ENCODE measurements around the gene SEMA6D.

Gene SEMA6D

DNA sequence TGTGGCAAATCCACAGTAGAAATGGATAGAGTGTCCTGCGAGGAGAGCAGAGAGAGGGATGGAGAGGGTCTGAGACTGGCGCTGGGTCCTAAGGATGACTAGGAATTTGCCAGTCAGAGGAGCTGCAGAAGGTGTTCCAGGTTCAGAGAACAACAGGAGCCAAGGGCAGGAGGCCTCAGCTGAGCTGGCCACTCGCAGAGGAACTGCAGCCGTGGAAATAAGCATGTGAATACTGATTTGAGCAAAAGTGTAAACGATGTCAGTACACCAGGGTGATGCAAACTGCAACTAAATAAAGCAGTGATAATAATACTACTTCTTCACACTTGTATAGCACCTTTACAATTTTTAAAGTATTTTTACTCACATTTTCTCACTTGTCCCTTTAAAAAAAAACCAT lies 24.6 kb downstream of the SEMA6D start:
- intact Hi-C loops (cut with DNase I), result no loop called here
- DNase-seq, result peak in 1 of 10 donors; percentile 49

DNA sequence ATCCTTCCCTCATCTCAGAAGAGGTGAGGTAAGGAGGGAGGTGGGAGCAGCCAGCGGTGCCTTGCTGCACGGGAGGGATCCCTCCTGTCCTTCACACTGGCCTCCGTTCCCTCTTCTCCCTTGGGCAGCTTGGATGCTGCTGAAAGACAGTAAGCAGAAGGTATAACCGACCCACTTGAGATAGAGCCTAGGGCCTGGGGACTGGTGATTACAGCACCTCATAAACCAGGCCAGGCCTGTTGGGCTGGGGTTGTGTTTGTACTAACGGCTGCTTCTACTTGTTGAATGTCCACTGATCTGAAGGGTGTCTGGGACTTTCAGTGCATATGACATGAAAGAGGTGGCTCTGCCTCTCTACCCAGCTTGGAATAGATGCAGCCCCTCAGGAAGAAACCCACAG lies 25.0 kb downstream of the SEMA6D start:
- DNase-seq, result peak in 1 of 10 donors; percentile 42
- intact Hi-C loops (cut with DNase I), result no loop called here

DNA sequence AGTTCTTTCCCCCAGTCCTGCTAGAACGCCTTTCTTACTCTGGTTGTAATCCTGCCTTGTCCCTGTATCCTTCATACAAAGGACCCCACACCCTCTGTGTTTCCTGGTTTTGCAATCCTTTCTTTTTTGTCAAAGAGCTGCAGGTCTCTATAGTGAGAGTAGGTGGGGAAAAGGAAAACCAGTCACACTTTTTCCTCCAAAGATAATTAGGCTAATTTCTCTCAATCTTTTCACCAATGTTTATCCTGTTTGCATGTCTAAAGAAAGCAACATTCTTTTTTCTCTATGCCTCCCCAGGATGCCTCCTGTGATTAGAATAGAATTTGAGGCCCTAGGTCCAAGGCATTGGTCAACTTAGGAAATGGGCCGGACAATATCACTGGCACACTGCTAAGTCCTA lies 25.4 kb downstream of the SEMA6D start:
- DNase-seq, result no peak
- intact Hi-C loops (cut with DNase I), result no loop called here

DNA sequence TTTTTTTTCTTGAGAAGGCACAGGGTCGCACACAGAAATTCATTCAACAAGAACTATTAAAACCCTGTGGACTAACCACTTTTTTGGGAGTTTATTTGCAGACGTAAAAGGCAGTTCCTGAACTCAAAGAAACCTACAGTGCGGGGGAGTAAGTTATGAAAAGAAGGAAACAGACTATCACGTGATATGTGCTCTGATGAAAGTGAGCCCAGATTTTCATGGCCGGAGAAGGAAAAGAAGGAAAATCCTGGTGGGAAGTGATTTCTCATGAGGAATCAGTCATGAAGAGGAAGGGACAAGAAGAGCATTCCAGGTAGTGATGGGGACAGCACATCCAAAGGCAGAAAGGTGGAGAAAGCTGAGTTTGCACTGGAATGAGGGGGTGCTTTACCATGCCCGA lies 26.1 kb downstream of the SEMA6D start:
- no peak for DNase-seq

DNA sequence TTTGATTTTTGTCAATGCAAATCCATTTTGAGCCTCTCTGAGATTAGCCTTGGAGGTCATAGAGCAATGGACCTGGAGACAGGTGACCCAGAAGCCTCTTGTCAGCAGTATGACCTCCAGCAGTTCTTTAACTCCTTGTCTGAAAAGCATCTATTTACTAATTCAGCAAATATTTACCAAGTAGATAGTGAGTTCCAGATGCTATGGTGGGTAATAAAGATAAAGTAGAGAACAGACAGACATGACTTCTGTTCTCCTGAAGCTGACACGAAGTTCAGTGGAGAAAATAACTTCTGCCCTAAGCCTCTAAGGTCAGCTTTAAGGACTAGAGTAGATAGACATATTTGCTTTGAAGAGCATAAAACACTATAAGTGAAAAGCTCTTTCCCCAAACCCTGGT lies 26.6 kb downstream of the SEMA6D start:
- intact Hi-C loops (cut with DNase I), result no loop called here
- no peak for DNase-seq

More for the DNA sequence above, 26.1 kb downstream of the SEMA6D start:
- intact Hi-C loops (cut with DNase I), result no loop called here

DNA sequence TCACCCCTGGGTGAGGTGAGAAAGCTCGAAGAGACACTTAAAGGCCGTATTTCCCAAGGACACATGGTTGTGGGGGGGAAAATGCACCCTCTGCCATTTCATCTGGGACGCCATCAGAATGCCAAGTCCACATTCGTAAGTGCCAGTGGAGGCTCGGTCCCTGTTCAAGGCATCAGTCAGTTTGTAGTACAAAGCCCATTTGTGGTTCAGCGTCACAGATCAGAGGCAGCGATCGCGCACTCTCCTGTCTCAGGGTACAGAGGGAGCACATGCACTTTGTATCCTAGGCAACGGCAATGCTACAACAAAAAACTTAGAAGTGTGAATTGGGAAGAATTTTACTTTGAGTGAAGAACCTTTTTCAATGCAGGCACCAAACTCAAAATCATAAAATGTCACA lies 27.2 kb downstream of the SEMA6D start:
- intact Hi-C loops (cut with DNase I), result no loop called here
- DNase-seq, result peak in 3 of 10 donors; percentile 41 to 84 (median 78)

DNA sequence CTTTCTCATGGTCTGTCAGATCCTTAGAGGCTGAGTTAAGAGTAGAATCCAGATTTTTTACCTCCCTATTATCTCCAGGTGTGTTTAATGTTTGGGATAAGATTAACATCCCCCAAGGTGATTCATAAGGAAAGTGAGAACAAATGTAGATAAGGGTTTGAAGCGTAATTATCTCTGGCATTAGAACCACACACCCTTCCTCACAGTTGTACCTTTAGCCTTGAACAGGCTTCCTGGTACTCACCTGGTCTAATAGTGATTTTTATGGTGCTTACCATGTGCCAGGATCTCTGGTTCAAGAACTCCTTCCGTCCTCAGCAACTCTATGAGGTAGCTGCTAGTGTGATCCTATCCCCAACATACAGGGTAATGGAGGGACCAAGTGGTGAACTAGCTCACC lies 27.7 kb downstream of the SEMA6D start:
- no peak for DNase-seq
- intact Hi-C loops (cut with DNase I), result no loop called here

DNA sequence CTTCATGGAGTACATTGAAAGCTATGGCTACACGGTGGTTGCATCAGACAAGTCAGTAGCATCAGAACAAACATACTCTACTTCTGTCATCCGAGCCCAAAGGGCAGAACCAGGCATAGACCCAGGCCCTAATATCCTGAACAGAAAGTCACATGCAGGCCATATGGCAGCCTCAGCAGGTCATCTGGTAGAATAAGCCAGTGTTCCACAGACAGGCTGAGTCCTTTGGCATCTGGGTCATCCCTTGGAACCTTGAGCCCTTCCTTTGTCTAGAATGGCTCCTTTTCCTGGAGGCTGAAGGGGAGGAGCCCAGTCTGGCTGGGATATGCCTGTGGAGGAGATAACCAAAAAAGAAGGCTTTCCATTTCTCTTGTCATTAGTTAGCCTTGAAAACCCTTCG lies 29.2 kb downstream of the SEMA6D start:
- intact Hi-C loops (cut with DNase I), result no loop called here
- DNase-seq, result no peak

DNA sequence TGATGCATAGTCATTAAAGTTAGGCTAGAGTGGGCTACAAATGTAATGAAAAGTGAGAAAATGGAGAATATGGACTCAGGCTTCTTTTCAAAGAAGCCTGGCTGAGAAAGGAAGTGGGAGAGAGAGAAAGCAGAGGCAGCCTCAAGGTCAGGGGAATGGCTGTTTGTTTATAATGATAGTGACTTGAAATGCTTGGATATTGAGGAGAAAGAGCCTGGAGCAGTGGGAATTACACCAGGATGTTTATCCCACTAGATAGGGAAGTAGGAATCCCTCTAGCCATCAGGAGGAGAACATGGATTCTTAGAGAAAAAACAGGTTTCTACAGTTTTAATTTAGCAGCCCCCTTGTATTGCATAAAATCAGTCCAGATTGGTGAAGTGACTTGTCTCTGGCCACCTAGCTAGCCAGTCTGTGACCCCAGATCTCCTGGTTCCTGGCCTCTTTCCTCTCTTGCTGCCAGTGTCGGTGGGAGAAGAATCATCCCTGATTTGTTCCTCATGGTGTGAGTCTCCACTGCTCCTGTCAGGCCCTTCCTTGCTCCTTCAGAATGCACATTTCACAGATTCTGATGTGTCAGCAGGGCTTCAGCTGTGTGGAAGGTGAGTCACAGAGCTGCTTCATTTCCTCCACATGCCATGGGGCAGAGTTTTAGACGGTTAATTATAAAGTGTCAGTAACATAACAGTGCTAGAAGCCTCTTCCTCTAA lies 32.9 kb downstream of the SEMA6D start:
- DNase-seq, result no peak
- intact Hi-C loops (cut with DNase I), result no loop called here

DNA sequence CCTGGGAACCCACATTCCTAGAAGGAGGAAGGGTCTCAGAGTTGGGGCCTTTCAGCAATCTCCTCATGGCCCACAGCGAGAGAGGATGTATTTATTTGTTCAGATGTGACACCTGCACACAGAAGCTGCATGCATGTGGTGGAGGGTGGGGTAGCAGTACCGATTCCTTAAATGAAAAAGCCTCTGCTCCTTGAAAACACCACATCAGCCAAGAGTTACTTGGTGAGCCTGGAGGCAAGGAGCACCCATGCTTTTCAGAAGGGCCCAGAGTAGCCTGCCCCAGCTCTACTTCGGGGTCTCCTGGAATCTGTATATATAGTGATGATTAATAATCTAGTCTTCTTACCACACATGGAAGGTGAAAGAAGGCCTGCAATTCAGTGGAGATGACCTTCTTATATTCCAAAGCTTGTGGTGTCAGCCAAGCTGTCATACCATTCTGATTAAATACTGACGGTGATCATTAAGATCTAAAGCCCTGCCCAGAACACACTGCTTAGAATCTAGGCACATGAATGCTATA lies 33.5 kb downstream of the SEMA6D start:
- intact Hi-C loops (cut with DNase I), result no loop called here
- DNase-seq, result no peak

DNA sequence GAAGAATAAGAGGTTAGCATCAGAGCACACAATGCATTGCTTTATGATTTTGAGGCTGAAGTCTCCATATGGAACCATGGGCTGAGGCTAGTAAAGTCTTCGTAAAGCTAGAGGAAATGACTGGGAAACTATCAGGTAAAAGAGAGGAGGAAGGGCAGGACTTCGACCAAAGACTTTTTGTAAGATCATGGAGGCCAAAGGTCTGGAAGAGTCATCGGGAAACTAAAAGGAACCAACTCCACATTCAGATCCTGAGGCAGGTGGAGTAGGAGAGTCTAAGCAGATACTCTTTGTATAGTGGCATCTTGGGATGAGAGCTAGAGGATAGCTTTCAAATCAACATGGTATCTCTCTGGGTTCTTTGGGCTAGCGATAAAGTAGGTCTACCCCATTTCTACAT lies 36.3 kb downstream of the SEMA6D start:
- intact Hi-C loops (cut with DNase I), result no loop called here
- DNase-seq, result no peak

DNA sequence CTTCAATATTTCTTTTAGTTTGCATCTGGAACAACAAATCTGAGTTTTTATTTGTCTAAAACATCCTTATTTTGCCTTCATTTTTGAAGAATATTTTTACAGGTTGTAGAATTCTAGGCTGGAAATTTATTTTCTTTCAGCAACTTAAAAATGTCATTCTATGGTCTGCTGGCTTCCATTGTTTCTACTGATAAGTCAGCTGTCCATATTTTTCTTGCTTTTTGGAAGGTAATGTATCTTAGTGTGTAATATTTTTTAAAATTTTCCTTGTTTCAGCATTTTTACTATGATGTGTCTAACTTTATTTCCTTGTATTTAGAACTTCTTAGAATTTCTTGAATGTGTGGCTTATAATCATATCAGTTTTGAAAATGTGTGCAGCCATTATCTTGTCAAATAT lies 37.0 kb downstream of the SEMA6D start:
- no peak for DNase-seq
- intact Hi-C loops (cut with DNase I), result no loop called here

DNA sequence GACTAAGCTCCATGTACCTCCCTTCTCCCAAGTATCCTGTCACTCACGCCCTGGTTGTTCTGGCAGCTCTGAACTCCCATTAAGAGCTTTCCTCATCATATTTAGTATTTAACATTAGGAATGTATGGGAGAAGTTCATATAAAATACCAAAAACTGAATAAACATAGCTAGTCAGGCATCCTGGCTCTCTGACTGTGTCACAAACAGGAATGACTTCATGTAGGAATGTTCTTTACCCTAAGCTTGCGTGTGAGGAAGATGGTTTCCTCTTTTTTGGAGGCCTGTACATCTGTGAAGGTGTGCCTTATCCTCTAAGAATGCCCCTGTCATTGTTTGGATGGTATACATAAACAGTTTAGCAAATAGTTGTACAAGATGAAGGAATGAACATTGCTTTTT lies 38.6 kb downstream of the SEMA6D start:
- intact Hi-C loops (cut with DNase I), result no loop called here
- DNase-seq, result no peak

DNA sequence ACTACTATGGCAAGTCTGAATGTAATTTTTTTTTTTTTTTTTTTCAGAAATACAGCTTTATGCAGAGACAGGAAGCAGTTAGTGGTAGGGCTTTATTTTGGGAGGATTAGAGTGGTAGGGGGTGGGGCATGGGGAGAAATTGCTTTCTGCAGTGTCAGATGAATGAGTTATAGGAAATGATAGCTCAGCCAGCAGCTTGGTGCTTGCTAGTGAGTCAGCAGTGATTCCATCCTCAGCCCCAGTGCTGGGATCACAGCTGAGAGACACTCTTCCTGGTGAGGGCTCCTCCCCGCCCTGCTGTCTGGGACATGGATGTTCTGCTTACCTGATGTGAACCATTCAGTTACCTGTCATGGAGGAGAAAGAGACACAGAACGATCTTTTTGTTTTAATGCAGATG lies 39.6 kb downstream of the SEMA6D start:
- DNase-seq, result peak in 4 of 10 donors; percentile 12 to 85 (median 76)
- intact Hi-C loops (cut with DNase I), result no loop called here

DNA sequence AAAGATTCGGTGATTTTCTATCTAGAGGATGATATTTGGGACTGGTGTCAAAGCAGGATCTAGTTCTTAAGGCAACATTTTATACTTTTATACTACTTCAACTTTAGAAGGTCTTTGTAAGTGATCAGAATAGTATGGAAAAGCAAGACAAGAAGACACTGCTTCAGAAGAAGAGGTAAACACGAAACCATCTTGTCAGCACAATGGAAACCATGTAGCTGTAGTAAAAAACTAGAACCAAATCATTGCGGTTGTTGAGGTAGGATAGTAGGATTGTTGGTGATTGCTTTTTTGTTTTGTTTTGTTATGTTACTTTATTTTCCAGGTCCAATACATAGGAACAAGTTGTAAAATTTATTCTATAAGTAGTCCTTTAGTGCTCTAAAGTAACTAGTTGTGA lies 40.0 kb downstream of the SEMA6D start:
- intact Hi-C loops (cut with DNase I), result no loop called here
- no peak for DNase-seq

DNA sequence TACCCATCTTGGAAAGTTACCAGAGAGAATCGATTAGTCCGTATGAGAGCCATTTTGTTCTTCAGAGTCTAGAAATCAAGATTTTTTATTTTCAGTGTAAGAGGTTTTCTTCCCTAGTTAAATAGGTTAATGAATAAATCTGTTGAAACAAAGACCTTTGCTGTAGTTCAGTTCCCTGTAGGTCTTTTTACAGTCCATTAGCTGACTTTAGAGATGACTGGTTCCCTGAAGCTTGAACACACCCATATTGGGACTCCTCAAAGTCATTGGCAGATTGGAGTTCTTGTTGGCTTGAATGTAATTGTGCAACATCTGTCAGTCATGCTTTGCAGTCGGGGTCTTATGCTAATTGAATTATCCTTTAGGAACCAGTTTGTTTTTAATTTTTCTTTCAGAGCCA lies 45.3 kb downstream of the SEMA6D start:
- no peak for DNase-seq
- intact Hi-C loops (cut with DNase I), result no loop called here

DNA sequence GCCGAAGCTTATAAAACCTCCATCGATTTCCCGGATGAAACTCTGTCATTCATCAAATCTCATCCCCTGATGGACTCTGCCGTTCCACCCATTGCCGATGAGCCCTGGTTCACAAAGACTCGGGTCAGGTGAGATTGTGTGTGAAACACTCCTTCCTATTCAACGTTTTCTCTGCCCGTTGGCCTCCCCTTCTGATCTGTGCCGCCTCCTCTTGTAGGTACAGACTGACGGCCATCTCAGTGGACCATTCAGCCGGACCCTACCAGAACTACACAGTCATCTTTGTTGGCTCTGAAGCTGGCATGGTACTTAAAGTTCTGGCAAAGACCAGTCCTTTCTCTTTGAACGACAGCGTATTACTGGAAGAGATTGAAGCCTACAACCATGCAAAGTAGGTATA lies 47.4 kb downstream of the SEMA6D start:
- intact Hi-C loops (cut with DNase I), result no loop called here
- DNase-seq, result peak in 1 of 10 donors; percentile 63

DNA sequence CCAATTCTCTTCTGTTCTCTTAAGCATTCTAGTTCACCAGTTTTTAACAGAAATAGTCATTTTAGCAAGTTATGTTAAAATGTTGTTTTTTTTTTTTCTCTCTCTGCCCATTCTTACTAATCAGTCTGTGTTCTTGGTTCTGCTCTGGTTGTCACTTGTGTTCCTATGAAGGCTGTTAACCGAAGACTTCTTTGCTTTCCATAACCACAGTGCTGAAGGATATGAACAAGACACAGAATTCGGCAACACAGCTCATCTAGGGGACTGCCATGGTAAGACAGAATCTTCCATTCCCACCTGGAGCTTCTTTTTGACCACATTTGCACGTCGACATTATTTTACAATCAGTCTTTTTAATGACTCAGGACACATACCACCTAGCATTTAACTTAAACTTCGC lies 49.1 kb downstream of the SEMA6D start:
- DNase-seq, result no peak

DNA sequence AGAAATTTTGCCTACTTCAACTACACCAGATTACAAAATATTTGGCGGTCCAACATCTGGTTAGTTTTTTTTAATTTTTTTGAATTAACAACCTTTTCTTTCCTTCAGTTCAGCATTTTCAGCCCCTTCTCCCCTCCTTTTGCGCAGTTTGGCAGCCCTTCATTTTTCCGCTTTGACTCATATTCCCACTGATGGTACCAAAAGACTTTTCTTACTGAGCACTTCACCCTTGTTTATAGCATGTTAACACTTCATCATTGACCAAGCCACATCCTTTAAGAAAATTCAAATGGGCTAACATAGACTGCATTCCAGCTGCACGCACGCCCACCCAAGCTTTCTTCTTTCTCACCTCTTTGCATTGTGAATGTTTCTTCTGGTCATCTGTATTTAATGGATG lies 49.7 kb downstream of the SEMA6D start:
- intact Hi-C loops (cut with DNase I), result no loop called here
- no peak for DNase-seq

More for the DNA sequence above, 49.1 kb downstream of the SEMA6D start:
- intact Hi-C loops (cut with DNase I), result no loop called here

DNA sequence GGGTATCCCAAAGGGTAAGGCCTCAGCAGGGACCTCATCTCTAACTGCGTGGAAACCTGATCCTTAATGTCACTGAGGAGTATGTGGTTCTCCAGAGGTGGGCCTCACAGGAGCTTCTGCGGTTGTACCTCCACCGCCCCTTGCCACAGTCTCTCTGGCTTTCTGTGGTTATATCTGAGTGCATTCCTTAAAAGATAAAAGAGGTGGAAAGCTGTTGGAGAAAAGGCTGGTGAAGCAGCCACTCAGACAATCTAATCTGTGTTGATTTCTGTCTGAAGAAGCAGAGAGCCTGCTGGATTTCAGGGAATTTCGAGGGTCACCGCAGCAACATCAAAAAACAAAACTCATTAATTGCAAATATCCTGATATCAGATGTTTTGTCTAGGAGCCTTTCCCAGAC lies 51.4 kb downstream of the SEMA6D start:
- intact Hi-C loops (cut with DNase I), result no loop called here
- no peak for DNase-seq

DNA sequence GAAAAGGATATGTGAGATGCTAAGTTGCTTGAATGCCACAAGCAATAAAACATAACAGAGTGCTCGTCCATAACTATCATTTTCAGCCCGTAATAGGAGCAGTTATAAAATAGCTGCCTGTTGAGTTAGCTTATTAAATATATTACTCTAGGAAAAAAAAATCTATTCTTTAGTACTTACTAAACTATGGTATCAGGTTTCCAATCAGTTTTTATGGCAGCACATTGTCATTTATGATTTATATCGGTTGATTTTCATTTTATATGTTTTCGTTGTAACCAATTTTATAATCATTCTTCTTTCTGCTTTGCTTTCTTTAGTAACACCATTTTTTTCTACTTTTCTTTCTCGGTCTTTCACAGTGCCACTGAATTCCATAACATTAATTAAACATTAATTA lies 51.9 kb downstream of the SEMA6D start:
- intact Hi-C loops (cut with DNase I), result no loop called here
- DNase-seq, result no peak

DNA sequence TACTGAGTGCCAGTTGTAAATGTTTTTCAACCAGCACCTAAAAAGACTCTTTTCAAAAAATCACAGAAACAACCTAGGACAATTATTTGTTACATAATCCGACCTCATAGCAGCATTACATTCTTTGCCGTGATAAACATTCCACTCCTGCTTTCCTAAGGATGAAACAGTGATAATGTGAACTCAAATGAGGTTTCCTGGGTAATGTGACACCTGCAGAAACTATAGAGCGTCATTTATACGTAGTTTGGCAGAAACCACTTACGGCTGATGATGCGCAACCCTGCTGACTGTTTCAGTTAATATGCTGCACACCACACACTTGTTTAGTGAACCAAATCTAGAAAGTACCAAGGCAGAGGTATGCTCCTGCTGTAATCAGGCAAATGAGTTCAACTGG lies 55.8 kb downstream of the SEMA6D start:
- intact Hi-C loops (cut with DNase I), result no loop called here

DNA sequence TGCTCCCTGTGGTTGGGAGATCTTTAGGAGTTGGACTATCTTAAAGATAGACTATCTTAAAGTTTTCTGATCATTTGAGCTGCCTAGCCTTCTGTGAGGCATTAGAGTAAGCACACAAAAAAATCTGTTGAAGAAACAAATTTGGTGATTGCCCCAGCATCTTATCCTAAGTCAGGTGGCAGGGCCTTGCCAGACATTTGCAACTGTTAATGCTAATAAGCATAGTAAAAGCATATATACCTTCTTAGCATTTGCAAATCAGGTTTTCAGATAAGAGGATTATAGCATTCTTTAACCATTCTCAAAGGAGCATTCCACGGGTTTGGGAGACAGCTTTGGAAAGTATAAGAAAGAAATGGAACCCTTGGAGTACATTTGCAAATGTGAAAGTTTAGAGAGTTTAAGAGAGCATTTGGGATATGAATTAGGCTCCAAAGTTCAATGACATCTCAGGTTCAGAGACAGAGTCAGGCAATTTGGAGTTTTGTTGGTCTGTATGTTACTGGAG lies 61.0 kb downstream of the SEMA6D start:
- DNase-seq, result no peak
- intact Hi-C loops (cut with DNase I), result no loop called here

More for the DNA sequence above, 55.8 kb downstream of the SEMA6D start:
- DNase-seq, result no peak
